K562 (cell line): ENCODE measurements around the gene GSDME. TPM values are rescaled to one million over a fixed set of nuclear protein-coding genes. Genes with fewer than 3 reads are reported as not detected.

ENCODE experiments used
- ARID1B ChIP-seq: fragments of 450-650 bp; IDR thresholded peaks from 2 replicates; pipeline ENCODE4 v1.6.1; 2016; ENCODE audit warnings: antibody characterized with exemption, mild to moderate bottlenecking, inconsistent platforms
- BCOR ChIP-seq: fragments of 450-650 bp; IDR thresholded peaks from 2 replicates; pipeline ENCODE4 v1.6.1; 2016
- C11orf30 ChIP-seq: fragments of 450-650 bp; IDR thresholded peaks from 2 replicates; pipeline ENCODE4 v1.6.1; 2016; ENCODE audit warnings: low read depth, mild to moderate bottlenecking
- EHMT2 ChIP-seq: fragments of 450-650 bp; IDR thresholded peaks from 2 replicates; pipeline ENCODE4 v1.6.1; 2018; ENCODE audit warnings: antibody characterized with exemption
- ETV6 ChIP-seq, 3 experiments: fragments of 150-350 bp in 1 of 3; sonication (generic) in 1 of 3; formaldehyde crosslinking in 1 of 3; IDR thresholded peaks; 2 replicates each; pipeline versions ENCODE4 v1.6.1 to v1.8.0; 2014 to 2022; ENCODE audit warnings: borderline replicate concordance in 2 of 3, low read depth in 2 of 3, antibody characterized with exemption in 1 of 3, low read length in 1 of 3, mild to moderate bottlenecking in 1 of 3, missing genetic modification reagents in 1 of 3
- HDAC1 ChIP-seq, 2 experiments: fragments of 450-650 bp; IDR thresholded peaks; 2 replicates each; pipeline ENCODE4 v1.6.1; 2016 to 2017; ENCODE audit warnings: inconsistent platforms in 1 of 2, mild to moderate bottlenecking in 1 of 2, moderate library complexity in 1 of 2
- HDAC6 ChIP-seq: IDR thresholded peaks from 2 replicates; pipeline ENCODE4 v1.6.1; 2012; ENCODE audit warnings: low read depth, mild to moderate bottlenecking, control low read depth, inconsistent platforms, low read length, moderate library complexity
- HDGF ChIP-seq: fragments of 450-650 bp; IDR thresholded peaks from 2 replicates; pipeline ENCODE4 v1.6.1; 2016
- LARP7 ChIP-seq: fragments of 450-650 bp; IDR thresholded peaks from 2 replicates; pipeline ENCODE4 v1.6.1; 2016
- MTA2 ChIP-seq: fragments of 450-650 bp; IDR thresholded peaks from 2 replicates; pipeline ENCODE4 v1.6.1; 2016; ENCODE audit warnings: low read depth
- NBN ChIP-seq: fragments of 450-650 bp; IDR thresholded peaks from 2 replicates; pipeline ENCODE4 v1.6.1; 2016; ENCODE audit warnings: low read depth, mild to moderate bottlenecking
- NR2C2 ChIP-seq, 2 experiments: fragments of 200-800 bp in 1 of 2; sonication (Bioruptor generic) in 1 of 2; sonication (generic) in 1 of 2; formaldehyde crosslinking in 1 of 2; IDR thresholded peaks; 2 replicates each; pipeline versions ENCODE4 v1.6.1 to v1.8.0; 2016 to 2022; ENCODE audit warnings: mild to moderate bottlenecking in 1 of 2, missing compliant biosample characterization in 1 of 2, missing genetic modification characterization in 1 of 2, missing genetic modification reagents in 1 of 2
- SPI1 ChIP-seq: IDR thresholded peaks from 2 replicates; pipeline ENCODE4 v1.6.1; 2011; ENCODE audit warnings: low read depth, low read length, control low read depth, borderline replicate concordance
- SUPT5H ChIP-seq: fragments of 450-650 bp; IDR thresholded peaks from 2 replicates; pipeline ENCODE4 v1.6.1; 2016
- ZC3H8 ChIP-seq: fragments of 450-650 bp; IDR thresholded peaks from 2 replicates; pipeline ENCODE4 v1.6.1; 2017
- ZNF324 ChIP-seq: fragments of 250-450 bp; sonication (Bioruptor Pico); IDR thresholded peaks from 2 replicates; pipeline ENCODE4 v1.4.0; 2020; ENCODE audit warnings: mild to moderate bottlenecking
- ZNF75A ChIP-seq: fragments of 450-650 bp; formaldehyde crosslinking; IDR thresholded peaks from 2 replicates; pipeline ENCODE4 v1.4.0; 2020; ENCODE audit warnings: mild to moderate bottlenecking
- ZNF764 ChIP-seq: fragments of 250-450 bp; sonication (Bioruptor Pico); IDR thresholded peaks from 2 replicates; pipeline ENCODE4 v1.4.0; 2020; ENCODE audit warnings: low read depth, mild to moderate bottlenecking, moderate library complexity
- polyA plus RNA-seq, 8 experiments: library from polyadenylated mRNA; depleted of rRNA in 4 of 8; stranded (reverse) in 5 of 8; unstranded in 3 of 8; fragments of >200 nt; fragmentation: Nextera tagmentation in 2 of 8; fragmentation: Illumina TruSeq in 1 of 8; extraction: Ambion mirVana in 2 of 8; extraction: Trizol in 1 of 8; gene quantifications; 2 replicates each; pipeline versions ENCODE4 v1.2.1 to v1.2.3, GENCODE V29; 2011 to 2014; ENCODE audit warnings: inconsistent platforms in 1 of 8, missing spikeins in 1 of 8
- total RNA-seq, 7 experiments: library from RNA; depleted of rRNA in 6 of 7; stranded (reverse); fragments of >200 nt in 6 of 7; fragmentation: Illumina TruSeq in 2 of 7; extraction: Trizol in 2 of 7; gene quantifications; 2 replicates each; pipeline versions ENCODE4 v1.2.1 to v1.2.3, GENCODE V29; 2011 to 2021; ENCODE audit warnings: low replicate concordance in 1 of 7
- TF ChIP-seq, protein P1 (sequence below): fragments of 450-650 bp; formaldehyde crosslinking; IDR thresholded peaks from 2 replicates; pipeline ENCODE4 v1.4.0; 2020; ENCODE audit warnings: mild to moderate bottlenecking, moderate library complexity
- TF ChIP-seq, protein P2 (sequence below): fragments of 450-650 bp; IDR thresholded peaks from 2 replicates; pipeline ENCODE4 v1.6.1; 2017; ENCODE audit warnings: antibody characterized with exemption
- TF ChIP-seq, protein P3 (sequence below): fragments of 450-650 bp; conservative IDR thresholded peaks from 2 replicates; pipeline ENCODE4 v1.6.1; 2016; ENCODE audit warnings: missing genetic modification characterization, low read depth, mild to moderate bottlenecking, control low read depth, missing compliant biosample characterization

GSDME gene
- total and polyA plus RNA-seq, 9 of the 15 experiments (the other 6 are each of a cell fraction or from before 2014, with no cell fraction given), result 0.37 to 1.9 (median 0.62) TPM

DNA sequence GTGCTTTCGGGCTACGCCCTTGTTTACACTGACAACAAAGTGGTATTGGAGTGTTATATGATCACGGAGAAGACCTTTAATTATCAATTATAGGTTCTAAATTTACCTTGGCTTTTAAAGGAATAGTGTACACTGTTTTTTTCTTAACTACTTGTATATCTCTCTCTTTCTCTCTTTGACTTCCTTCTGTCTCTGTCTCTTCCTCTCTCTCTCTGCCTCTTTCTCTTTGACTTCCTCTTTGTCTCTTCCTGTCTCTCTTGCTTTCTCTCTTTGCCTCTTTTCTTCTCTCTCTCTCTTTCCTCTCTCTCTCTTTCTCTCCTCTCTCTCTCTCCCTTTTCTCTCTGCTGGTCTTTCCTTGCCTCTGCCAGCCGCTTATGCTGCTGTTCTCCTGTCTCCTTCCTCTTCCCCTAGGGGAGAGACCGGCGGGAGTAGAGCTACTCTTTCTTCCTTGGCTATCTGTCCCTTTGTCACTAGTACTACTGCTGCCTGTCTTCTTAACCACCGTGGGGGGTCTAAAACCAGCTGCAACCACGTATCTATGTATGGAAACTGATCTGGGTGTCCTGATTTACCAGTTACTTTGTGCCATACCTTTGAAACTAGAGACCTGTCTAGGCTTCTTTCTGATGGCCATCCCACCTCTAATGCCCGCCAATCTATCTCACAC is 36.9 kb upstream of the GSDME start (continued):
- peak; percentile 79 for TF ChIP-seq EHMT2
- 0 out of 4 replicates have a peak, but pooled peaks of 1 of the 2 experiments have one; percentile 37 for TF ChIP-seq ETV6 (IDR thresholded peaks at IDR 0.05; ENCODE audit: borderline replicate concordance in 1 of 2, low read depth in 2 of 2, low read length in 1 of 2)
- no peak for TF ChIP-seq ETV6 (CRISPR knock-in tag; IDR thresholded peaks at IDR 0.05; ENCODE audit: borderline replicate concordance)
- peak; percentile 59 for TF ChIP-seq ARID1B
- peak in 1 of 2 experiments; percentile 73; a peak in 2 of 4 replicates for TF ChIP-seq HDAC1 (IDR thresholded peaks at IDR 0.05)
- peak; percentile 62; the same call in 1 of the 2 replicates for TF ChIP-seq ZC3H8
- TF ChIP-seq BCOR, result peak; percentile 71
- peak; percentile 56; the same call in 1 of the 2 replicates for TF ChIP-seq SUPT5H
- peak; percentile 72 for TF ChIP-seq SPI1
- TF ChIP-seq NBN, result peak; percentile 77
- TF ChIP-seq ZNF764 (CRISPR knock-in tag), result peak; percentile 64; the same call in 1 of the 2 replicates
- no peak for TF ChIP-seq ZNF324
- peak; percentile 45; the same call in 1 of the 2 replicates for TF ChIP-seq MTA2
- no peak for TF ChIP-seq HDAC6
- TF ChIP-seq ZNF75A (CRISPR knock-in tag), result no peak
- TF ChIP-seq, protein P1, sequence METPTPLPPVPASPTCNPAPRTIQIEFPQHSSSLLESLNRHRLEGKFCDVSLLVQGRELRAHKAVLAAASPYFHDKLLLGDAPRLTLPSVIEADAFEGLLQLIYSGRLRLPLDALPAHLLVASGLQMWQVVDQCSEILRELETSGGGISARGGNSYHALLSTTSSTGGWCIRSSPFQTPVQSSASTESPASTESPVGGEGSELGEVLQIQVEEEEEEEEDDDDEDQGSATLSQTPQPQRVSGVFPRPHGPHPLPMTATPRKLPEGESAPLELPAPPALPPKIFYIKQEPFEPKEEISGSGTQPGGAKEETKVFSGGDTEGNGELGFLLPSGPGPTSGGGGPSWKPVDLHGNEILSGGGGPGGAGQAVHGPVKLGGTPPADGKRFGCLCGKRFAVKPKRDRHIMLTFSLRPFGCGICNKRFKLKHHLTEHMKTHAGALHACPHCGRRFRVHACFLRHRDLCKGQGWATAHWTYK (CRISPR knock-in tag), result 0 out of 2 replicates have a peak, but pooled peaks have one; percentile 17
- TF ChIP-seq C11orf30, result no peak
- peak; percentile 71; the same call in 1 of the 2 replicates for TF ChIP-seq HDGF
- TF ChIP-seq, protein P2, sequence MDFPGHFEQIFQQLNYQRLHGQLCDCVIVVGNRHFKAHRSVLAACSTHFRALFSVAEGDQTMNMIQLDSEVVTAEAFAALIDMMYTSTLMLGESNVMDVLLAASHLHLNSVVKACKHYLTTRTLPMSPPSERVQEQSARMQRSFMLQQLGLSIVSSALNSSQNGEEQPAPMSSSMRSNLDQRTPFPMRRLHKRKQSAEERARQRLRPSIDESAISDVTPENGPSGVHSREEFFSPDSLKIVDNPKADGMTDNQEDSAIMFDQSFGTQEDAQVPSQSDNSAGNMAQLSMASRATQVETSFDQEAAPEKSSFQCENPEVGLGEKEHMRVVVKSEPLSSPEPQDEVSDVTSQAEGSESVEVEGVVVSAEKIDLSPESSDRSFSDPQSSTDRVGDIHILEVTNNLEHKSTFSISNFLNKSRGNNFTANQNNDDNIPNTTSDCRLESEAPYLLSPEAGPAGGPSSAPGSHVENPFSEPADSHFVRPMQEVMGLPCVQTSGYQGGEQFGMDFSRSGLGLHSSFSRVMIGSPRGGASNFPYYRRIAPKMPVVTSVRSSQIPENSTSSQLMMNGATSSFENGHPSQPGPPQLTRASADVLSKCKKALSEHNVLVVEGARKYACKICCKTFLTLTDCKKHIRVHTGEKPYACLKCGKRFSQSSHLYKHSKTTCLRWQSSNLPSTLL, result 0 out of 2 replicates have a peak, but pooled peaks have one; percentile 27
- TF ChIP-seq NR2C2 (CRISPR knock-in tag; IDR thresholded peaks at IDR 0.05), result no peak
- no peak for TF ChIP-seq NR2C2 (tag; IDR thresholded peaks at IDR 0.05)
- peak; percentile 97 for TF ChIP-seq LARP7
- TF ChIP-seq, protein P3, sequence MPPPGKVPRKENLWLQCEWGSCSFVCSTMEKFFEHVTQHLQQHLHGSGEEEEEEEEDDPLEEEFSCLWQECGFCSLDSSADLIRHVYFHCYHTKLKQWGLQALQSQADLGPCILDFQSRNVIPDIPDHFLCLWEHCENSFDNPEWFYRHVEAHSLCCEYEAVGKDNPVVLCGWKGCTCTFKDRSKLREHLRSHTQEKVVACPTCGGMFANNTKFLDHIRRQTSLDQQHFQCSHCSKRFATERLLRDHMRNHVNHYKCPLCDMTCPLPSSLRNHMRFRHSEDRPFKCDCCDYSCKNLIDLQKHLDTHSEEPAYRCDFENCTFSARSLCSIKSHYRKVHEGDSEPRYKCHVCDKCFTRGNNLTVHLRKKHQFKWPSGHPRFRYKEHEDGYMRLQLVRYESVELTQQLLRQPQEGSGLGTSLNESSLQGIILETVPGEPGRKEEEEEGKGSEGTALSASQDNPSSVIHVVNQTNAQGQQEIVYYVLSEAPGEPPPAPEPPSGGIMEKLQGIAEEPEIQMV, result 0 out of 2 replicates have a peak, but pooled peaks have one; percentile 24
